OCI-LY7 (cell line): ENCODE results near the gene SH3YL1.

ENCODE experiments used
- CTCF ChIP-seq: fragments of 200-600 bp; sonication (generic); conservative IDR thresholded peaks from 2 replicates; pipeline ENCODE4 v1.5.1; 2014; ENCODE audit warnings: mild to moderate bottlenecking, antibody characterized with exemption, low read length, moderate library complexity, mixed read lengths
- EZH2phosphoT487 ChIP-seq: fragments of 200-600 bp; sonication (generic); IDR thresholded peaks from 2 replicates; pipeline ENCODE4 v1.6.1; 2018; ENCODE audit warnings: low read depth, borderline replicate concordance, mild to moderate bottlenecking, mixed run types, antibody characterized with exemption, low read length, moderate library complexity, mixed read lengths

- no peak for TF ChIP-seq CTCF
- no peak for TF ChIP-seq EZH2phosphoT487
Observed at GRCh38 chr2:310994-311393, 47.2 kb upstream of the SH3YL1 start.
